ENCODE measurements around the gene SUSD1.

The SUSD1 gene

GRCh38 chr9:112086627-112087026 lies 88.5 kb downstream of the SUSD1 start:
- TF ChIP-seq ESRRG (CRISPR knock-in tag; IDR thresholded peaks at IDR 0.05) = no peak
- TF ChIP-seq TCF4 (CRISPR knock-in tag; IDR thresholded peaks at IDR 0.05; ENCODE audit: borderline replicate concordance) = no peak
- TF ChIP-seq BACH2 (CRISPR knock-in tag; IDR thresholded peaks at IDR 0.05; ENCODE audit: borderline replicate concordance) = no peak
- no peak for TF ChIP-seq ZNF8 (CRISPR knock-in tag; IDR thresholded peaks at IDR 0.05)
- TF ChIP-seq TSHZ2 (CRISPR knock-in tag; IDR thresholded peaks at IDR 0.05) = no peak
- TF ChIP-seq ZNF70 (CRISPR knock-in tag; IDR thresholded peaks at IDR 0.05) = no peak
- no peak for TF ChIP-seq CREB5 (CRISPR knock-in tag; IDR thresholded peaks at IDR 0.05; ENCODE audit: low read depth)
- no peak for TF ChIP-seq ARNTL (CRISPR knock-in tag; IDR thresholded peaks at IDR 0.05; ENCODE audit: borderline replicate concordance, low read depth)
- TF ChIP-seq OSR1 (CRISPR knock-in tag; IDR thresholded peaks at IDR 0.05) = no peak
- no peak for TF ChIP-seq ZFP30 (CRISPR knock-in tag; IDR thresholded peaks at IDR 0.05)
- TF ChIP-seq POU6F1 (CRISPR knock-in tag; IDR thresholded peaks at IDR 0.05; ENCODE audit: borderline replicate concordance, low read depth) = no peak
- TF ChIP-seq TOX (CRISPR knock-in tag; IDR thresholded peaks at IDR 0.05; ENCODE audit: borderline replicate concordance) = no peak
- no peak for TF ChIP-seq RARB (CRISPR knock-in tag; IDR thresholded peaks at IDR 0.05)
- TF ChIP-seq ISL1 (CRISPR knock-in tag; IDR thresholded peaks at IDR 0.05) = no peak
- no peak for TF ChIP-seq CSDC2 (CRISPR knock-in tag; IDR thresholded peaks at IDR 0.05)
- TF ChIP-seq GLIS3 (CRISPR knock-in tag; IDR thresholded peaks at IDR 0.05) = no peak
- no peak for ATAC-seq

- TF ChIP-seq POU6F1 (CRISPR knock-in tag; IDR thresholded peaks at IDR 0.05; ENCODE audit: borderline replicate concordance, low read depth) (no peak), TCF4 (CRISPR knock-in tag; IDR thresholded peaks at IDR 0.05; ENCODE audit: borderline replicate concordance) (no peak), RARB (CRISPR knock-in tag; IDR thresholded peaks at IDR 0.05) (no peak), PPARA (CRISPR knock-in tag; IDR thresholded peaks at IDR 0.05; ENCODE audit: borderline replicate concordance) (no peak), CSRNP3 (CRISPR knock-in tag; IDR thresholded peaks at IDR 0.05) (no peak), ZFP3 (CRISPR knock-in tag; IDR thresholded peaks at IDR 0.05) (no peak), ZNF70 (CRISPR knock-in tag; IDR thresholded peaks at IDR 0.05) (no peak), GLIS3 (CRISPR knock-in tag; IDR thresholded peaks at IDR 0.05) (no peak), ZFP30 (CRISPR knock-in tag; IDR thresholded peaks at IDR 0.05) (no peak)
- ATAC-seq = no peak
Measured at GRCh38 chr9:112084907-112085306, 90.2 kb downstream of the SUSD1 start.

DNA sequence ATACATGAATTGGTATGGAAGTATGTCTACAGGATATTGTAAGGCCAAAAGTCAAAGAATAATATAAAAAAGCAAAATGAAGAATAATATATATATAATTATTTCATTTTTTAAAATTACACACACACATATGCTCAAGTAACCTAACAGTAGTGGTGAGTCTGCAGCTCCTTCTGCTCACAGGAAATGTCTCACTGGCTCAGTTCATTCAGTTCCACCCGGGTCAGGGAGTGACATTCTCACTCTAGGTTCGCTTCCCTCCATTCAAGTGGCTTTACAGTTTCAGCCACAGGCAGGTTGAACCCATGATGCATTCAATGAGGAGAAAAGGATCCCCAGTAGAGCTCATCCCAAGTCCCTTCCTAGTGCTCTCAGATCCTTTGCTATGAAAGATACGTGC lies 90.8 kb downstream of the SUSD1 start:
- ATAC-seq = no peak
- no peak for TF ChIP-seq ISL1 (CRISPR knock-in tag; IDR thresholded peaks at IDR 0.05)
